ENCODE results near the gene C4BPA.

Gene C4BPA

DNA sequence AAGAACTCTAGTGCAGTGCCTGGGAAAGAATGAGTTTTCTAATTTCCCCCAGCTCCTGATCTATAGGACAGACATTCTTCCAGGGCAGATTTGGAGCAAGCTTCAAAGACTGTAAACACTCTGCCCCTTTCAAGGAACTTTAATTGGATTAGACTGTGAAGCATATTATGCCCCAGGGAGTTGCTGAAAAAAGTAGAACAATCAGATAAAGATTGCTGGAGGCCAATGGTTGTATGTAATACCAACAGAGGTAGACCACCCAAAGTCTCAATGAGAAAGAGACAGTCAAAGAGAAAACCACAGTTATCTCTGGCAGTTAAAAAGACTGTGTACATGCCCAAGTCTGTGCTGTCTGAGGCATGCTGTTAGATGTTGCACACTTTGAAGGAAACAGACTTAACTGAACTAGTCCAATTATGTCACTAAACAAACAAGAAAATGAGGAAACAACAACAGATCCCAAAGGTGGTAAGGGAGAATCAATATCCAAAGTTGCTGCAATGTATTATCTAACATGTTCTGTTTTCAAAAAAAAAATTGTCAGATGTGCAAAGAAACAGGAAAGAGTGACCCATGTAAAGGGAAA lies 24.4 kb downstream of the C4BPA start:
- no peak for DNase-seq

DNA sequence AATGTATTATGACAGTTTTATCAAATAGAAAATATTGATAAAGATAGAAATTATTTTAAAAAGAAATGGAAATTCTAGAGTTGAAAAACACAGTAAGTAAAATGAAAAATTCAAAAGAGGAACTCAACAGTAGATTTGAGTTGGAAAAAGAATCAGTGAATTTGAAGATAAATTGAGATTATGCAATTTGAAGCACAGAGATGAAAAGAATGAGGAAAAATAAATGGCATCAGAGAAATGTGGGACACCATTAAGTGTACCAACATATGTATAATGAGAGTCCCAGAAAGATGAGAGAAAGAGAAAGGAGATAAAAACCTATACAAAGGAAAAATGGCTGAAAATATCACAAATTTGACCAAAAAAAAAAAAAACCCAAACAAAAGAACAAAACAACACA lies 25.0 kb downstream of the C4BPA start:
- no peak for DNase-seq

DNA sequence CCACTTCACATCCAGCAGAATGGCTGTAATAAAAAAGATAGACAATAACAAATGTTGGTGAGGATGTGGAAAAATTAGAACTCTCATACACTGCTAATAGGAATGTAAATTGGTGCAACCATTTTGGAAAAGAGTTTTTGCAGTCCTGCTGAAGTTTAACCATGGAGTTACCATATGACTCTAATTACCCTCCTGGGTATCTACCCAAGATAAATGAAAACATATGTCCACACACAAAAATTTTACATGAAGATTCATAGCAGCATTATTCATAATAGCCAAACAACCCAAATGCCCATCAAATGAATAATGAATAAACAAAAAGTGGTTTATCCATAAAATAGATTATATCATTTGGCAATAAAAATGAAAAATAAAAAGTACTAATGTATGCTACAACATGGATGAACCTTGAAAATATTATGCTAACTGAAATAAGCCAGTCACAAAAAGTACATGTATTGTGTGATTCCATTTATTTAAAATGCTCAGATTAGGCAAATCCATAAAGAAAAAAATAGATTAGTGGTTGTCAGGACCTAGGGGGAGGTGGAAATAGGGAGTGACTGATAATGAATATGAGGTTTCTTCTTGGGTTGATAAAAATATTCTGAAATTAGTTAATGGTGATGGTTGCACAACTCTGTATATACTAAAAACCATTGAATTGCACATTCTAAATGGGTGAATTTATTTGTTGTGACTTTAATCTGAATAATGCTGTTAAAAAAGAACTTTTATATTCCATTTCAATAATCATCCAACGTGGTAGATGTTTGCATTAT lies 26.4 kb downstream of the C4BPA start:
- no peak for DNase-seq

- DNase-seq = no peak
These were observed 27.1 kb downstream of the C4BPA start for GRCh38 chr1:207131163-207131562.

GRCh38 chr1:207134581-207134980 lies 30.5 kb downstream of the C4BPA start:
- peak; percentile 68 for DNase-seq

DNA sequence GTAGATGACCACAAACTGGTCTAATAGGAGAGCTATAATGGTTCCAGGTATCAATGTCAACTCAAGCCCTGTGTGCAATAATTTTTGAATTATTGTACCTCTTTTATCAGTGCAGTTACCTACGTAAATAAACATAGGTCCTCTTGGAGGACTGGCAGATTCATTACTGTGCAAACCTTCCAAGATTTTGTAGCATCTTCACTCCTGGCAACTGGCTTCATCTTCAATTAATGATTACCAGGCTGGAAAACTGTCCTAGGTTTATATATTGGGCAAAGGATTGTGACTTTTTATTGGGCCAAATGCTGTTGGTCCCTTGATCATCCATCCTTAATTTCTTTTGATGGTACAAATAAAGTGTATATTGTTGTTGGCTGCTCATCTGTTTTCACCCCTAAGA lies 35.6 kb downstream of the C4BPA start:
- DNase-seq = no peak

- DNase-seq = no peak
These were observed 36.5 kb downstream of the C4BPA start for GRCh38 chr1:207140536-207140935.

DNA sequence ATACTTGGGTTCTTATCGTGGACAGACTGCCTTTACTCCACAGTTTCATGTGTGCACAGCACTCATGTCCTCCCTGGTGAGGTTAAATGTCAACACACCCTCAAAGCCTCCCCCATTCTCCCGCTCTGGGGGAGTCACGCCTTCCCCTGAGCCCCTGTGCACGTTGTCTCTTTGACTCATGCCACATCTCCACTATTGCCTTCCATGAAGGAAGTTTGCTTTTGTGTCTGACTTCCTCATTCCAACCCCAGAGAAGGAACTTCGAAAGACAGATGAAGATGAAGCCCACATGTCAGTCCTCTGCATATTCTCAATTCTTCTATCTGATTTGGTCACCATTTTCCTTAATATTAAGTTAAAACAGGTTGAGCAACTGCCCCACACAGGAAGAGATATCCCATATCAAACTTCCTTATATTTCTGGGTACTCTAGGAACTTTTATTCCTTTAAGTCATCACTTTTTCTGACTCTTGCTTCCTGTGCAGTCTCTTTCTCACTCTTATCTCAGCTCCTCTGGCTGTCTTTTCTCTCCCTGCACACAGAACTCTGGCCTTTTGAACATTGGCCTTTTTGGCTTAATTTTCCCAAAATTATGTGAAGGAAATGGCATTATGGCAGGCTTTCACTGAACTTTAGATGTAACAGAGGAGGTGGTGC lies 41.5 kb downstream of the C4BPA start:
- peak; percentile 70 for DNase-seq

GRCh38 chr1:207151920-207152319 lies 47.9 kb downstream of the C4BPA start:
- DNase-seq = no peak

DNA sequence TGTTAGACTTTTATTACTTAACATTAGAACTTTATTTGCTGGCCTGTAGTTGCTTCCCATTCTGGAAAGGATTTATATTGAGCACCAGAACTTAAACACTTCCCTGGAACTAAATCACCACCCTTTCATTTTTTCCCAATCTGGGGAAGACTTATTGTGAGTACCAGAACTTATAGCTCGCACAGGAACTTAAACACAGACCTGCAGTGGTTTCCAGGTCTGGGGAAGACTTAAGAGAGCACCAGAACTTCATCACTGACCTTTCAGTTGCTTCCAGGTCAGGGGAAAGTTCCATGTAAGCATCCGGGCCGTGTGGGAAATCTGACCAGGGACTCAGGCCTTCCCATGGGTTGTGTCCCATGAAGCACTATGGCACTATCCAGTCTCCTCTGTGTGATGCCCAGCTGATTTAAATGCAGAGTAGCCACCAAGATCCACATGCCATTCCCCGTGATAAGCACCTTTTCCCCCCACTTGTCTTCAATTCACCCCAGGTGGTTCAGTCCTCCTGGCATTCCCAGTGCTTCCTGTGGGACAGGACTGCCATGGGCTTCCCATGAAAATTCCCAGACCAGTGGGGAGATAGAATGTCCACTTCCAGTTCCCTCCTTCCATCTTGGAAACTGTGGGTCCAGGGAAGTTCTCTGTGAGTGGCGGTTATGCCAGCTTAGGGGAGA lies 48.9 kb downstream of the C4BPA start:
- no peak for DNase-seq

GRCh38 chr1:207155028-207155427 lies 51.0 kb downstream of the C4BPA start:
- DNase-seq = peak; percentile 75

GRCh38 chr1:207156095-207156494 lies 52.1 kb downstream of the C4BPA start:
- peak; percentile 76 for DNase-seq

GRCh38 chr1:207156826-207157225 lies 52.8 kb downstream of the C4BPA start:
- DNase-seq = no peak

GRCh38 chr1:207164086-207164485 lies 60.1 kb downstream of the C4BPA start:
- DNase-seq = no peak

- DNase-seq = peak; percentile 51
These were observed 68.3 kb downstream of the C4BPA start for GRCh38 chr1:207172321-207172720.

GRCh38 chr1:207172885-207173284 lies 68.9 kb downstream of the C4BPA start:
- peak; percentile 91 for DNase-seq

DNA sequence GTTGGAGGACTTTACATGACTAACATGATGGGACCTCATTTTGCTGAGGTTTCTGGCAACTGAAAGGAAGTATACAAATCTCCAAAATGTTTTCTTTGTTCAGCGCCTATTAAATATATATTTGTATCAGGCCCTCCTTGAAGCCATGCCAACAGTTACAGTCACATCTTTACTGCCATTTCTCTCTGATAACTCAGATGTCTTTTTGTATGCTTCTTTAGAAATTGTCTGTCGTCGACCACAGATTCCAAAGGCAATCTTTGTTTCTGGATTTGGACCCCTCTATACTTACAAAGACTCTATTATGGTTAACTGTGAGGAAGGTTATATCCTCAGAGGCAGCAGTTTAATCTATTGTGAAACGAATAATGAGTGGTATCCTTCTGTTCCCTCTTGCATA lies 69.4 kb downstream of the C4BPA start:
- DNase-seq = no peak

DNA sequence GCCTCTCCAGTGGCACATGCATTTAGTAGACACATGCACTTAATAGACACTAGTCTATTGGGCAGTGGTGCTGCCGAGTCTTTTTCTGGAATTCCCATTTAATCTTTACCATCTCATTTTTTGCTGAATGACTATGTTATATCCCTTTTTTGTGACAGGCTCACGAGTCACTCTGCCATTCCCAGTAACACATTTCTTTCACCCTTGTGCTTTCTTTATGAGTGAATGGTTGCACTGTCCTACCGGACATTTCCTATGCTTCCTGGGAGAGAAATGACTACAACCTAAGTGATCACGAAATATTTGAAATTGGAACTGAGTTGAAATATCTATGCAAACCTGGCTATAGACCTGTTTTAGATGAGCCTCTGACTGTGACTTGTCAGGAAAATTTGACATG lies 70.9 kb downstream of the C4BPA start:
- no peak for DNase-seq

GRCh38 chr1:207179036-207179435 lies 75.0 kb downstream of the C4BPA start:
- DNase-seq = peak; percentile 72

GRCh38 chr1:207181847-207182246 lies 77.8 kb downstream of the C4BPA start:
- peak; percentile 5 for DNase-seq

DNA sequence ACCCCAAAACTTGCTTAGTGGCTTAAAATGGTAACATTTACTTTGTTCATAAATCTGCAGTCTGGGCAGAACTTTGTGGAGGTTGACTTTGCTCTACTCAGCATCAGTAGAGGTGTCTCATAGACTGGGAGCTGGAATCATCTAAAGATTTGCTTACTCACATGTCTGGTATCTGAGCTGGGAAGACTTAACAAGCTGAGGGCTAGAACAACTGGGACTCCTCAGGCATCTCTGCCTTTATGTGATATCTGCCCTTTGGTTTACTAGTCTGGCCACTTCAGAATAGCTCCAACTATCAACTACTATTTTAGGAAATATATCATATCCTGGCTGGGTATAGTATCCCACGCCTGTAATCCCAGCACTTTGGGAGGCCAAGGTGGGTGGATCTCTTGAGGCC lies 82.5 kb downstream of the C4BPA start:
- DNase-seq = no peak

GRCh38 chr1:207188901-207189300 lies 84.9 kb downstream of the C4BPA start:
- peak; percentile 62 for DNase-seq

DNA sequence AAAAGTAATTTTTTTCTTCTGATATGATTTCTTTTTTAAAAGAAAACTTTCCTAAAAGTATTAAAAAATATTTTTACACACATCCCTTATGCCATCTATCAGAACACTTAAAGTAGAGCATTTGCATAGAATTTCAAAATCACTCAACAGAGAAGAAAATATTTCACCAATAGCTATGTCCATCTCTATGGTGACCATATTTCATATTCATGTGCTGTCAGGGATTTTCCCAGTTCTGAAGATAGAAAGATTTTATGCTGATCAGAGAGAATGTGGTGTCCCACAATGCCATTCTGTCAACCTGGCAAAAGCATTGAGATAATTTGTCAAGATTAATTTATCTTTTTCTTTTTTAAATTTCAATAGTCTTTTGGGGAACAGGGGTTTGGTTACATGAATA lies 87.0 kb downstream of the C4BPA start:
- peak; percentile 83 for DNase-seq

DNA sequence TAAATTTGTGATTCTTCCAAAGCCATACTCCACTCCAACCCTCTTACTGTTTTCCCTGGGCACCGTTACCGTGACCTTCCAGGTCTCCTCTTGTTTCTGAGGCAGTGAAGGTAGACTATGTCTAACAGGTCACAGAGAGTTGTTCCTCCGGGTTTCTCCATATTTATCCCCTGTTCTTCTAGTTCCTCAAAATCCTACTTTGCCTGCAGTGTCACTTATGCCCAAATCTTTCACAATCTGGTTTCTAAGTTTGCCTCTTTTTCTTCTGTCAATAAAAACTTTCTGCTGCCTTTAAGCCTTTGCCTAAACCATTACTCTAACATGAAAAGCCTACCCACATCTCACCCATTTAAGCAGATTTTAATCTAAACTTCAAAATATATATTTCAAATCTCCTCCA lies 87.7 kb downstream of the C4BPA start:
- peak; percentile 59 for DNase-seq
